Measurements from ENCODE around the gene MLYCD.

Gene MLYCD

DNA sequence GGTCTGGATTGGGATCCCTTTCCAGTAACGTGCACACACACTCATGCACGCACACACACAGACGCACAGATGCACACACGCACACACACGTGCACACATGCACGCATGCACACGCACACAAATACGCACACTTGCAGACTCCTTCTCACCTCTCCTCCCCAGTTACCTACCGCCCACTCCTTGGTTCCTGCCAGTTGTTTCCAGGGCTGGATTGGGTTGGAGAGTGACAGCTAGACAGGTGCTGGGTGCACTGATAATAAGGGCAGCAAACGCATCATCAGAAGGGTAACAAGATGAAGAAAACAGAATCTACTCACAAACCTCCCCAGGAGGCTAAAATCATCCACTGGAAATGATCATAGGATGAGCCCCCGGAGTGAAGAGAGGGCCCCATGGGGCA is 46.1 kb upstream of the MLYCD start:
- TF ChIP-seq, protein P1, sequence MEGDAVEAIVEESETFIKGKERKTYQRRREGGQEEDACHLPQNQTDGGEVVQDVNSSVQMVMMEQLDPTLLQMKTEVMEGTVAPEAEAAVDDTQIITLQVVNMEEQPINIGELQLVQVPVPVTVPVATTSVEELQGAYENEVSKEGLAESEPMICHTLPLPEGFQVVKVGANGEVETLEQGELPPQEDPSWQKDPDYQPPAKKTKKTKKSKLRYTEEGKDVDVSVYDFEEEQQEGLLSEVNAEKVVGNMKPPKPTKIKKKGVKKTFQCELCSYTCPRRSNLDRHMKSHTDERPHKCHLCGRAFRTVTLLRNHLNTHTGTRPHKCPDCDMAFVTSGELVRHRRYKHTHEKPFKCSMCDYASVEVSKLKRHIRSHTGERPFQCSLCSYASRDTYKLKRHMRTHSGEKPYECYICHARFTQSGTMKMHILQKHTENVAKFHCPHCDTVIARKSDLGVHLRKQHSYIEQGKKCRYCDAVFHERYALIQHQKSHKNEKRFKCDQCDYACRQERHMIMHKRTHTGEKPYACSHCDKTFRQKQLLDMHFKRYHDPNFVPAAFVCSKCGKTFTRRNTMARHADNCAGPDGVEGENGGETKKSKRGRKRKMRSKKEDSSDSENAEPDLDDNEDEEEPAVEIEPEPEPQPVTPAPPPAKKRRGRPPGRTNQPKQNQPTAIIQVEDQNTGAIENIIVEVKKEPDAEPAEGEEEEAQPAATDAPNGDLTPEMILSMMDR (conservative IDR thresholded peaks at IDR 0.05; ENCODE audit: low read depth, low read length), result no peak
- Histone ChIP-seq H3K79me2 (ENCODE audit: insufficient read depth, low read depth) (no peaks in the 10 kb centered on the region), H3K4me1 (ENCODE audit: low read depth, poor library complexity, severe bottlenecking) (no peaks in the 10 kb centered on the region), H2AFZ (ENCODE audit: low read depth) (no peak overlapping the region), H3K27ac (no peak overlapping the region), H3K27me3 (ENCODE audit: insufficient read depth, low read depth) (no peaks in the 10 kb centered on the region), H3K4me2 (no peak overlapping the region), H4K20me1 (ENCODE audit: insufficient read depth) (no peaks in the 10 kb centered on the region), H3K4me3 (IDR thresholded peaks at IDR 0.05; ENCODE audit: insufficient read depth, low read depth, low read length) (no peak overlapping the region), H3K9ac (no peak overlapping the region), H3K36me3 (ENCODE audit: insufficient read depth) (no peaks in the 10 kb centered on the region)

DNA sequence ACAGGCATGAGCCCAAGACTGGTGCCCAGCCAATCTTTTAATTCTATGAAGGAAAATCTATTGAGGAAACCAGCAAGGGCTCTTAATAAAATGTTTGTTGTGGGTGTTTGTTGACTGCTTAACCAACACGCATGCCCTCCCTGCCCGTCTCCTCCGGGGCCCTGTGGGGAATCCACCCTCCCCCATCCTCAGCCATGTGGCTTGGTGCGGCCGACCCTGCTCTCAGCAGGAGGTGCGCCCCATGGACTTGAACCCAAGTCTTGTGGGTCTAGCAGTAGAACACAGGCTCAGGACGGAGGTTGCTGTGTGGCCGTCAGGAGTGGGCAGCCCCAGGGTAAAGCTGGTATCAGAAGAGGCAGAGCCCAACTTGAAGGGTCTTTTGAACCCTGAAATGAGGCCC is 45.1 kb upstream of the MLYCD start:
- Histone ChIP-seq H3K36me3 (ENCODE audit: insufficient read depth) (no peaks in the 10 kb centered on the region), H3K9ac (no peak overlapping the region), H3K27me3 (ENCODE audit: insufficient read depth, low read depth) (no peaks in the 10 kb centered on the region), H2AFZ (ENCODE audit: low read depth) (no peak overlapping the region), H3K27ac (no peak overlapping the region), H3K4me3 (IDR thresholded peaks at IDR 0.05; ENCODE audit: insufficient read depth, low read depth, low read length) (no peak overlapping the region), H3K79me2 (ENCODE audit: insufficient read depth, low read depth) (no peaks in the 10 kb centered on the region), H3K4me2 (no peak overlapping the region), H3K4me1 (ENCODE audit: low read depth, poor library complexity, severe bottlenecking) (no peaks in the 10 kb centered on the region), H4K20me1 (ENCODE audit: insufficient read depth) (no peaks in the 10 kb centered on the region)
- TF ChIP-seq, protein P1 (conservative IDR thresholded peaks at IDR 0.05; ENCODE audit: low read depth, low read length), result no peak

DNA sequence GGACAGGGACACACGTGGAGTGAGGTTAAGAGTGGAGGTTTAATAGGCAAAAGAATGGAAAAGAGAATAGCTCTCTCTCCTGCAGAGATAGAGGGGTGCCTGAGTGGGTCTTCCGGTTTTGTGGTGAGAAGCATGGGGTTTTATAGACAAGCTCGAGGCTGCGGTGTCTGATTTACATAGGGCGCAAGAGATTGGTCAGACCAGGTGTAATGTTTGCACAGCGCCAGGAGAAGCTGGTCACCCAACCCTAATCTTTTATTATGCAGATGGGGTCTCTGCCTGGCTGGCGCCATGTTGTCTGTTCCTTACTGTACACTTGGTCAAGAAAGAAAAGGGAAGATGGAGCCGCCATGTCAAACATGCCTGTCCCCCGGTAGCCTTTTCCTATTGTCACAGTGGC is 44.5 kb upstream of the MLYCD start:
- Histone ChIP-seq H3K4me1 (ENCODE audit: low read depth, poor library complexity, severe bottlenecking) (no peaks in the 10 kb centered on the region), H3K36me3 (ENCODE audit: insufficient read depth) (no peaks in the 10 kb centered on the region), H4K20me1 (ENCODE audit: insufficient read depth) (no peaks in the 10 kb centered on the region), H3K9ac (no peak overlapping the region), H3K27ac (no peak overlapping the region), H3K4me3 (IDR thresholded peaks at IDR 0.05; ENCODE audit: insufficient read depth, low read depth, low read length) (no peak overlapping the region), H2AFZ (ENCODE audit: low read depth) (no peak overlapping the region), H3K79me2 (ENCODE audit: insufficient read depth, low read depth) (no peaks in the 10 kb centered on the region), H3K27me3 (ENCODE audit: insufficient read depth, low read depth) (no peaks in the 10 kb centered on the region), H3K4me2 (no peak overlapping the region)
- TF ChIP-seq, protein P1 (conservative IDR thresholded peaks at IDR 0.05; ENCODE audit: low read depth, low read length), result no peak

DNA sequence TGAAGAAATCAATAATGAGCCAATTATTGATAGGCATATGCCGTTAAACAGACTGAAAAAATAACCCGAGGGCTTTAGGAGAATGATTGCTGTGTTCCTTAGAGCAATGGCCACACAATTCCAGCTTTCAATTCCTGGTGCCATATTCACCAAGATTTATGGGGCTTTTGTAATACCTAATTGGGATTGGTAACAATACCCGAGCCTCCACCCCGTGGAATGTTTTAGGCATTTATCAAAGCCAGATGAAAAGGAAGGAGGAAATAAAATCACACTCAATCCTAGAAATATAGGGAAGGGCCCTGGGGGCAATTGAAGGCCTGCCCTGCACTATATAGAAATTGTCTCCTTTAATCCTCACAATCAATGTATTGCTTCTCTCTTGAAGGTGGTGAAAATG is 42.1 kb upstream of the MLYCD start:
- H4K20me1 ChIP-seq (ENCODE audit: insufficient read depth), result no peaks in the 10 kb centered on the region
- no peak overlapping the region for H3K27ac ChIP-seq
- no peaks in the 10 kb centered on the region for H3K79me2 ChIP-seq (ENCODE audit: insufficient read depth, low read depth)
- H3K4me1 ChIP-seq (ENCODE audit: low read depth, poor library complexity, severe bottlenecking), result no peaks in the 10 kb centered on the region
- TF ChIP-seq, protein P1 (conservative IDR thresholded peaks at IDR 0.05; ENCODE audit: low read depth, low read length), result no peak
- H3K36me3 ChIP-seq (ENCODE audit: insufficient read depth), result no peaks in the 10 kb centered on the region
- no peak overlapping the region for H3K9ac ChIP-seq
- H3K4me3 ChIP-seq (IDR thresholded peaks at IDR 0.05; ENCODE audit: insufficient read depth, low read depth, low read length), result no peak overlapping the region
- no peak overlapping the region for H2AFZ ChIP-seq (ENCODE audit: low read depth)
- no peaks in the 10 kb centered on the region for H3K27me3 ChIP-seq (ENCODE audit: insufficient read depth, low read depth)
- no peak overlapping the region for H3K4me2 ChIP-seq

DNA sequence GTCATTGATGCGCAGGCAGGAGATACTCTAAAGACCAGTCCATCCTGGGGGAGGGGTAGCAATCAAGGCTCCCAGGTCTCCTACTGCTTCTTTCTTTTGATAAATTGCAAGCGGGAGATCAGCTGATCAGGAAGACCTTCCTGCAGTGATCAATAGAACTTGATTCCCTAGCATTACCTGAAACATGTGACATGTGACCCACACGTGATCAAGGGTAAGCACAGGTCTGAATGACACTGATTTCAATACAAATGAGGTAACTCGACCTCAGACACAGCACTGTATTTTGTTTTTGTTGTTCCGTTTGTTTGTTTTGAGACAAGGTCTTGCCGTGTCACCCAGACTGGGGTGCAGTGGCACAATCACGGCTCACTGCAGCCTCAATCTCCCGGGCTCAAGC is 39.6 kb upstream of the MLYCD start:
- Histone ChIP-seq H2AFZ (ENCODE audit: low read depth) (no peak overlapping the region), H3K4me2 (no peak overlapping the region), H4K20me1 (ENCODE audit: insufficient read depth) (no peaks in the 10 kb centered on the region), H3K27ac (no peak overlapping the region), H3K36me3 (ENCODE audit: insufficient read depth) (no peaks in the 10 kb centered on the region), H3K4me1 (ENCODE audit: low read depth, poor library complexity, severe bottlenecking) (no peaks in the 10 kb centered on the region), H3K79me2 (ENCODE audit: insufficient read depth, low read depth) (no peaks in the 10 kb centered on the region), H3K9ac (no peak overlapping the region), H3K4me3 (IDR thresholded peaks at IDR 0.05; ENCODE audit: insufficient read depth, low read depth, low read length) (no peak overlapping the region), H3K27me3 (ENCODE audit: insufficient read depth, low read depth) (no peaks in the 10 kb centered on the region)
- TF ChIP-seq, protein P1 (conservative IDR thresholded peaks at IDR 0.05; ENCODE audit: low read depth, low read length), result no peak

Measured in KMS-11 (cell line).